Measurements from ENCODE around the gene SIVA1.
A peak's percentile ranks its signal among the peaks of the same experiment; 100 is the strongest.

Gene SIVA1

GRCh38 chr14:104770072-104770579, 17.2 kb downstream of the SIVA1 start:
- Histone ChIP-seq H3K79me2 (ENCODE audit: insufficient read depth, low read length) (peaks cover 6% of the 10 kb centered on the region), H3F3A (ENCODE audit: low read depth) (peaks cover 3% of the 10 kb centered on the region; the same call in 1 of the 2 replicates), H3K4me2 (ENCODE audit: low read depth, low read length, poor library complexity, severe bottlenecking) (no peak overlapping the region), H3K4me1 (ENCODE audit: insufficient read depth, low read length, poor library complexity, severe bottlenecking) (peaks cover 10% of the 10 kb centered on the region), H3K9me3 (ENCODE audit: insufficient read depth, low read depth, low read length) (no peaks in the 10 kb centered on the region; the same call in 1 of the 2 replicates), H3K9ac (ENCODE audit: low read depth, low read length, poor library complexity, severe bottlenecking) (no peak overlapping the region), H3K4me3 (ENCODE audit: low read length, poor library complexity, severe bottlenecking) (no peak overlapping the region), H2AFZ (ENCODE audit: low read length) (no peak overlapping the region), H3K36me3 (ENCODE audit: insufficient read depth, low read length) (peaks cover 39% of the 10 kb centered on the region), H4K20me1 (ENCODE audit: insufficient read depth, low read length, poor library complexity, severe bottlenecking) (no peaks in the 10 kb centered on the region), H3K9me2 (replicated peaks; ENCODE audit: low read depth, low read length) (no peaks in the 10 kb centered on the region), H3K27me3 (ENCODE audit: insufficient read depth, low read length, poor library complexity, severe bottlenecking) (no peaks in the 10 kb centered on the region)
- no peak for TF ChIP-seq CTCF (conservative IDR thresholded peaks at IDR 0.05; ENCODE audit: low read length)
- no peak for TF ChIP-seq EZH2phosphoT487 (IDR thresholded peaks at IDR 0.05; ENCODE audit: borderline replicate concordance)

GRCh38 chr14:104770851-104771272, 17.9 kb downstream of the SIVA1 start:
- H2AFZ ChIP-seq (ENCODE audit: low read length): no peak overlapping the region
- H3K4me1 ChIP-seq (ENCODE audit: insufficient read depth, low read length, poor library complexity, severe bottlenecking): peaks cover 10% of the 10 kb centered on the region
- no peaks in the 10 kb centered on the region; the same call in 1 of the 2 replicates for H3K9me3 ChIP-seq (ENCODE audit: insufficient read depth, low read depth, low read length)
- H3K4me2 ChIP-seq (ENCODE audit: low read depth, low read length, poor library complexity, severe bottlenecking): no peak overlapping the region
- H3K4me3 ChIP-seq (ENCODE audit: low read length, poor library complexity, severe bottlenecking): no peak overlapping the region
- H3K79me2 ChIP-seq (ENCODE audit: insufficient read depth, low read length): no peaks in the 10 kb centered on the region
- H3K9me2 ChIP-seq (replicated peaks; ENCODE audit: low read depth, low read length): no peaks in the 10 kb centered on the region
- H3F3A ChIP-seq (ENCODE audit: low read depth): peaks cover 3% of the 10 kb centered on the region; the same call in 1 of the 2 replicates
- peaks cover 46% of the 10 kb centered on the region for H3K36me3 ChIP-seq (ENCODE audit: insufficient read depth, low read length)
- H4K20me1 ChIP-seq (ENCODE audit: insufficient read depth, low read length, poor library complexity, severe bottlenecking): no peaks in the 10 kb centered on the region
- no peak for TF ChIP-seq EZH2phosphoT487 (IDR thresholded peaks at IDR 0.05; ENCODE audit: borderline replicate concordance)
- TF ChIP-seq CTCF (conservative IDR thresholded peaks at IDR 0.05; ENCODE audit: low read length): peak; percentile 55
- H3K9ac ChIP-seq (ENCODE audit: low read depth, low read length, poor library complexity, severe bottlenecking): no peak overlapping the region
- H3K27me3 ChIP-seq (ENCODE audit: insufficient read depth, low read length, poor library complexity, severe bottlenecking): no peaks in the 10 kb centered on the region

GRCh38 chr14:104771374-104771773, 18.4 kb downstream of the SIVA1 start:
- Histone ChIP-seq H3K27me3 (ENCODE audit: insufficient read depth, low read length, poor library complexity, severe bottlenecking) (no peaks in the 10 kb centered on the region), H3K4me1 (ENCODE audit: insufficient read depth, low read length, poor library complexity, severe bottlenecking) (peaks cover 10% of the 10 kb centered on the region), H3F3A (ENCODE audit: low read depth) (peaks cover 3% of the 10 kb centered on the region; the same call in 1 of the 2 replicates), H3K36me3 (ENCODE audit: insufficient read depth, low read length) (peaks cover 48% of the 10 kb centered on the region), H3K4me3 (ENCODE audit: low read length, poor library complexity, severe bottlenecking) (no peak overlapping the region), H3K9me2 (replicated peaks; ENCODE audit: low read depth, low read length) (no peaks in the 10 kb centered on the region), H3K4me2 (ENCODE audit: low read depth, low read length, poor library complexity, severe bottlenecking) (no peak overlapping the region), H3K9me3 (ENCODE audit: insufficient read depth, low read depth, low read length) (no peaks in the 10 kb centered on the region; the same call in 1 of the 2 replicates), H4K20me1 (ENCODE audit: insufficient read depth, low read length, poor library complexity, severe bottlenecking) (no peaks in the 10 kb centered on the region), H3K9ac (ENCODE audit: low read depth, low read length, poor library complexity, severe bottlenecking) (no peak overlapping the region), H2AFZ (ENCODE audit: low read length) (no peak overlapping the region), H3K79me2 (ENCODE audit: insufficient read depth, low read length) (no peaks in the 10 kb centered on the region)
- TF ChIP-seq CTCF (conservative IDR thresholded peaks at IDR 0.05; ENCODE audit: low read length): no peak
- TF ChIP-seq EZH2phosphoT487 (IDR thresholded peaks at IDR 0.05; ENCODE audit: borderline replicate concordance): no peak
